H54 (cell line): Measurements from ENCODE around the gene UST.

ENCODE experiments used
- DNase-seq: peaks from one replicate; pipeline ENCODE4 v3.0.0; 2011; ENCODE audit warnings: low spot score, mixed read lengths; ENCODE audit not compliant: insufficient read length
- FAIRE-seq: peaks from 3 replicates; lab custom pipeline; 2011; peaks lifted over from hg19 to GRCh38; lab: Jason Lieb, UNC
- POLR2A ChIP-seq: IDR thresholded peaks from 2 replicates; pipeline ENCODE4 v1.6.1; 2011; ENCODE audit warnings: low read depth, mild to moderate bottlenecking, low read length

The UST gene

DNA sequence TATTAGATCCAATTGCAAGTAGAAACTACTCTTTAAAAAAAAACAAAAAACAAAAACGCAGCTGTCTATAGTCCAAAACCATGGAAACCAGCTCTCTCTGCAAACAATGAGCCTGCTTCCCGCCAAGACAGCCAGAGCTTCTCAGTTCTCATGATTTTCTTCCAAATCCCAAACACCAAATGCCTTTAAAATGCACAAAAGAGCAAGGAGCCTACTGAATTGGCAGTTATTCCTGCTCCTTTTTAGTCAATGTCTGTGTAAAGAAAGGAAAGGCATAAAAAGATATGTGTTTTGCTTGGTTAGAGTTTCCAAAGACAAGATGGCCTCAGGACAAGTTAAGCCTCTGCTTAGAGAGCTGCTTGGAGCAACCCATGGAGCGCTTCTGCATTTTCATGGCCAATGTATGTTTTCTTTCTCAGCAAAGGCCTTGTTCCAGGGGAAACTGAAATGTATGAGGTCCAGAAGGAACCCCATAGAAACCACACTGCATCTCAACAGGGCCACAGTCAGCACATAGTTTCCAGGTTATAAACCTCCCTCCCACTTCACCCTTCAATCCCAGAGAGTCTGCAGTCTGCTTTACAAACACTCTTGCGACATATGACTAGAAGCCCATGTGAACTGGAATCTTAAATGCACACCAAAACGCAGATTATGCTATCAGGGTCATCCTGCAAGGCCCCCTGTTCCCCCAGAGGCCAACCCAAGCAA lies 361.4 kb downstream of the UST start:
- no peak for TF ChIP-seq POLR2A

DNA sequence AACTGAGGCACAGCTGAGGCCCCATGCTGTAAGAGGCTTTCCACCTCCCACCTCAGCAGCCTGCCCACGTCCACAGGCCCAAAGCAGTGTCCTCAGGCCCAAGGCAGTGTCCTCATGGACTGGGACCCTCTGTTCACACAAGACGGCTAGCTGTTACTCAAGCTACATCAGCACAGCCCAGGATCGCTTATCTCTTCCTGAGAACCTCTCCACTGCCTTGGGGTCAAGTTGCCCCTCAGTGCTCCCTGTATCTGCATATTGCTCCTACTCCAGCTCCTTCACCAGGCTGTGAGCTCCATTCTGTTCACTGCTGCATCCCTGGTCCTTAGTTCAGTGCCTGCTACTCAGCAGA lies 361.9 kb downstream of the UST start:
- no peak for FAIRE-seq

More for the DNA sequence above, 361.4 kb downstream of the UST start:
- FAIRE-seq (no peak), DNase-seq (no peak)

DNA sequence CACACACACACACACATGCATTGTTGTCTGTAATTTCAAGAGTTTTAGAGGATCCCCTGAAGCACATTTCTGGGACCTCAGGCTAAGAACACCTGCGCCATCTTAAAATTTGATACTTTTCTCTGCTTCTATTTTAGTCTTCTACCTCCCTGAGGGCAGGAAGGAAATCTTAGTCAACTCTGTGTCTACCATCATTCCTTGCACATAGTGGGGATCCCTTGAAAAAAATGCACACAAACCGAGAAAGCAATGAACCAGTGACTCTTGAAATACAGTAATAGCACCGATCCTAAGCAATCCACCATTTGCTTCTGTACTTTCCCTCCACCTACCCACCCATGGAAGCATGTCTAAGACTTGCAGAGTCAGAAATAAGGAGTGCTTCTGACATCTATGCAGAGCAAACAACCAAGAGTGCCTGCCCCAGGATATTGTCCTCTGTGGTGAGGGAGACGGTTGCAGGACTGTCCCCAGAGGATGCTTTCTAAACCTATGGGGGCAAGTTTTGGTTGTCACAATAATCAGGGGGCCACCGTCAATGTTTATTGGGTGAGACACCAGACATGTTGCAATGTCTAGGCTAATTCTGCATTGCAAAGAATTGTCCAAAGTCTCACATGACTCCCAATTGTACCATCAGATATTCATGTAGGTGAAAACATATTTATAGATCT lies 362.7 kb downstream of the UST start:
- FAIRE-seq: no peak
- no peak for TF ChIP-seq POLR2A
- no peak for DNase-seq

More for the DNA sequence above, 361.9 kb downstream of the UST start:
- no peak for TF ChIP-seq POLR2A
- DNase-seq: no peak

DNA sequence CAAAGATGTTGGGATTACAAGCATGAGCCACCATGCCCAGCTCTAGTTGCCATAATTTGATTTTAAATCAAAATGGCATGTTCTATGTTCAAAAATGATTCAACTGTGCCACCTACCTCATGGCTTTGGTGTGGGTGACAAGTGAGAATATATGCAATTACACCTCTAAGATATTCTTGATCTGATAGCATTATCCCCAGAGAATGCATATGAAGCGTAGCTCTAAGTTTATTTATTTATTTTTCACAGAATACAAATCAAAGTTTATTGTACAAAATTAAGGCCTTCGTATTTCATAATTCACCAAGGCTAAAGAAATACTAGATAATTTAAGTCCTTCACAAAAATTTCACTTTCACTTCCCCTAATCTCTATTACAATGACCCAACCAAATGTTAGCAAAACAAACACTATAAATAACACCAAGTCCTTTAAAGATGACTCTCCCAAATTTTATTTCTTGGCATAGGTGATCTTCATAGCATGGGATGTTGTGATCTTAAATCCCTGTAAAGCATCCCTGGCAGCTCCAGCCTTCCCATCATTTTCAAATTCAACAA lies 364.8 kb downstream of the UST start:
- TF ChIP-seq POLR2A: no peak
- FAIRE-seq: no peak
- no peak for DNase-seq

DNA sequence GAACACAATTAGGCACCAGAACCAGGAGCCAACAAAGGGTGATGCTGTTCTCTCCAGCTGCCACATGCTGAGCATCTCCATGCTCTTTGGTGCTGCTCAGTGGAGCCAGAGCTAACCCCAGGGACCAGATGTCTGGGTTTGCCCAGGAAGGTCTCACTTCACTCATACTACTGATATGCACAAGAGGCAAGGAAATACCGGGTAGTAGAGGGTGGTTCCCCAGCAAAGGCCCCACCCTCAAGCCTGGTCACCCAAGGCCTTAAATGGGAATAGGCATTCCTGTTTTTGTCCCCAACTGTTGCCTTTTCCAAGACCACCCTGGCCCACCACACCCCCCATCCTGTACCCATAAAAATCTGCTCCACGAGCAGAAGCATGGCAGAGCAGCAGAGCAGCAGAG lies 366.1 kb downstream of the UST start:
- no peak for DNase-seq
- no peak for TF ChIP-seq POLR2A
- FAIRE-seq: no peak

DNA sequence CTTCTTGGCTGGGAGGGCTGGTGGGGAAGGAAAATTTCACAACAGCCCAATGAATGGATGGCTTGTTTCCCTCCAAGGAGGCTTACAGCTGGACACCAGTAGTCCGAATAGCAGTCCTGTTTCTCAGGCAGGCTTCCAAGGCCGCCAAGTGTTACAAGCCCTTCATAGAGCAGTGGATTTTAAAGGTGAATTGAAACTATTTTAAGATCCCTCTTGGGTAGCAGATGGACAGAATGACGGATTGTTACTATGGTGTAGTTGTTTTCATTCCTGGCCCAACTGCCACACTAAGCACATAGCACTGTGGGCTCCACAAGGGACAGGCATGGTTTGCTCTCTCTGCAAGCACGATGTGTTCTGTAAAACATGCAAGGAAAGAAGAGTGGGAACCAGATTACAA lies 367.3 kb downstream of the UST start:
- TF ChIP-seq POLR2A: no peak
- DNase-seq (no peak), FAIRE-seq (no peak)

DNA sequence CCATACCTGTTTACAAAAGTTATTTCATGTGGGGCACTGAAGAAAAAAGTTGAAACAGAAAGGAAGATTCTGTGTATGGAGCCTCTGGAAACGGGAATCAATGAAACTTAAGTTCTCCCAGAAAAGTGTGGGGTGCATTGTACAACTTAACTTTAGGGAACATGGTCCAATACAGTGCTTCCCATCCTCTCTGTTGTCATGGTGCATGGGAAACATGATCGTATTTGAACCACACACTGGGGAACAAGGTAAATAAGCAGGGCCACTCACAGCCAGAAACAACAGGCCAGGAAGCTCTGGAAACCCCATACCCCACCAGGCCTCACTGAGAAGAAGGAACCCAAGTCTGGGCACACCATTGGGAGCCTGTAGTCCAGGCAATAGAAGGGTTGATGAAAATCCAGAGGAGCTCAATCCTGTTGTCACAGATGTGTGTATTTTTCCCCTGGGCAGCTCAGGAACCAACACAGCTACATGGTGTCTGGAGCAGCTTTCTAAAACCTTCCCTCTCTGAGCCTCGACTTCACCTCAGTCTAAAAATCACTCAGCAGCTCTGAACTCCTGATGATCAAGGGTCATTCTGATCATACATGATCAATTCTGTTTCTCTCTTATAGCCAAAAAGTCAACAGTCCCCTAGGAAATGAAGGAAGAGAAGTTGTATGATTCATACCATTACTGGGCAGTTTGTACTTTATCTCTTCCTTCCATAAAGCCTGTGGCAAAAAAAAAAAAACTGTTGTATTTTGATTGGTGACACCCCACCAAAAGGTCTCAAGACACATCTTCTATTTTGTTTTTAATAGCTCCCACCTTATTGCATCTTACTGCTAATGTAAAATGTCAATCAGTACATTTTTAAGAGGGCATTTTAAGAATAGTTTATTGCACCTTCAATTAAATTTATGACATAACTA lies 372.2 kb downstream of the UST start:
- no peak for DNase-seq
- no peak for FAIRE-seq
- TF ChIP-seq POLR2A: no peak

DNA sequence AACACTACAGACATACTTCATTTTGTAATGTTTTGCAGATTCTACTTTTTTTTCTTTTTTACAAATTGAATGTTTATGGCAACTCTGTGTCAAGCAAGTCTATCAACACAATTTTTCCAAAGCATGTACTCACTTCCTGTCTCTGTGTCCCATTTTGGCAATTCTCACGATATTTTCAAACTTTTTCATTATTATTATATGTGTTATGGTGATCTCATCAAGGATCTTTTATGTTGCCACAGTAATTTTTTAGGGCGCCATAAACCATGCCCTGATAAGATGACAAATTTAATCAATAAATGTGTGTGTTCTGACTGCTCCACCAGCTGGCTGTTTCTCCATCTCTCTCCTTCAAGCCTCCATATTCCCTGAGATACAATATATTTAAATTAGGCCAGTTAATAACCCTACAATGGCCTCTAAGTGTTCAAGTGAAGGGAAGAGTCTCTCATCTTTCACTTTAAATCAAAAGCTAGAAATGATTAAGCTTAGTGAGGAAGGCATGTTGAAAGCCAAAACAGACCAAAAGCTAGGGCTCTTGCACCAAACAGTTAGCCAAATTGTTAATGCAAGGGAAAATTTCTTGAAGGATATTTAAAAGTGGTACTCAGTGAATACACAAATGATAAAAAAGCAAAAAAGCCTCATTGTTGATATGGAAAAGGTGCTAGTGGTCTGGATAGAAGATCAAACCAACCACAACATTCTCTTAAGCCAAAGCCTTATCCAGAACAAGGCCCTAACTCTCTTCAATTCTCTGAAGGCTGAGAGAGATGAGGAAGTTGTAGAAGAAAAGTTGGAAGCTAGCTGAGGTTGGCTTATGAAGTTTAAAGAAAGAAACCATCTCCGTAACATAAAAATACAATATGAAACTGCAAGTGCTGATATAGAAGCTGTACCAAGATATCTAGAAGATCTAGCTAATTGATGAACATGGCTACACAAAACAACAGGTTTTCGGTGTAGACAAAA lies 376.3 kb downstream of the UST start:
- TF ChIP-seq POLR2A: no peak
- DNase-seq (no peak), FAIRE-seq (no peak)

DNA sequence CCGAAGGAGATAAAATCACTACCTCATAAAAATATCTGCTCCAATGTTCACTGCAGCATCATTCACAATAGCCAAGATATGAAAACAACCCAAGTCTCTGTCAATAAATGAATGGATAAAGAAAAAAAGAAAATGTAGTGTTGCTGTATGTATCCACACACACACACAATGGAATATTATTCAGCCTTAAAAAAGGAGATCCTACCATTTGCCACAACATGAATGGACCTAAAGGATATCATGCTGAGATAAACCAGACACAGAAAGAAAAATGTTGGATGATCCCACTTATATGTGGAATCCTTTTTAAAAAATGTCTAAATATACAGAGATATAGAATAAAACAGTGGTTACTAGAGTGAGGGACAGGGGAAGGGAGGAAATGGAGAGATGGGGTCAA lies 378.5 kb downstream of the UST start:
- TF ChIP-seq POLR2A: no peak
- DNase-seq (no peak), FAIRE-seq (no peak)
